ENCODE results near the gene CDK14.

DNA sequence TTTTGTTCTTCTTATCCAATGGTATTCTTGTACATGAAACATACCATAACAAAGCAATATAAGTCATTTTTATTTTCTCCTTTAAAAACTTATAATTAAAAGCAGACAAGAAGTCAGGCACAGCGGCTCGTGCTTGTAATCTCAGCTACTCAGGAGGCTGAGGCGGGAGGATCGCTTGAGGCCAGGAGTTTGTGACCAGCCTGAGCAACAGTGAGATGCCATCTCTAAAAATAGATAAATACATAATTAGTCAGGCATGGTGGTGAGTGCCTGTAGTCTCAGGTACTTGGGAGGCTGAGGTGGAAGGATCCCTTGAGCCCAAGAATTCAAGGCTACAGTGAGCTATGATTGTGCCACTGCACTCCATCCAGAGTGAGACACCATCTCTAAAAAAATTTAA lies 473.0 kb downstream of the CDK14 start:
- TF ChIP-seq, protein P1, sequence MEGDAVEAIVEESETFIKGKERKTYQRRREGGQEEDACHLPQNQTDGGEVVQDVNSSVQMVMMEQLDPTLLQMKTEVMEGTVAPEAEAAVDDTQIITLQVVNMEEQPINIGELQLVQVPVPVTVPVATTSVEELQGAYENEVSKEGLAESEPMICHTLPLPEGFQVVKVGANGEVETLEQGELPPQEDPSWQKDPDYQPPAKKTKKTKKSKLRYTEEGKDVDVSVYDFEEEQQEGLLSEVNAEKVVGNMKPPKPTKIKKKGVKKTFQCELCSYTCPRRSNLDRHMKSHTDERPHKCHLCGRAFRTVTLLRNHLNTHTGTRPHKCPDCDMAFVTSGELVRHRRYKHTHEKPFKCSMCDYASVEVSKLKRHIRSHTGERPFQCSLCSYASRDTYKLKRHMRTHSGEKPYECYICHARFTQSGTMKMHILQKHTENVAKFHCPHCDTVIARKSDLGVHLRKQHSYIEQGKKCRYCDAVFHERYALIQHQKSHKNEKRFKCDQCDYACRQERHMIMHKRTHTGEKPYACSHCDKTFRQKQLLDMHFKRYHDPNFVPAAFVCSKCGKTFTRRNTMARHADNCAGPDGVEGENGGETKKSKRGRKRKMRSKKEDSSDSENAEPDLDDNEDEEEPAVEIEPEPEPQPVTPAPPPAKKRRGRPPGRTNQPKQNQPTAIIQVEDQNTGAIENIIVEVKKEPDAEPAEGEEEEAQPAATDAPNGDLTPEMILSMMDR (IDR thresholded peaks at IDR 0.05) = no peak
- no peak for TF ChIP-seq EP300 (IDR thresholded peaks at IDR 0.05)
